HG03103 (cell line): Measurements from ENCODE around the gene MACO1.
A peak's percentile ranks its signal among the peaks of the same experiment; 100 is the strongest.
"Not testable (repeated sequence)": the region's sequence is repeated elsewhere in the genome, so short reads cannot be mapped to it uniquely, and the experiment has no call there.

Experiments used
- ATAC-seq: cut with Tn5 transposase; IDR thresholded peaks from one replicate; pipeline ENCODE4 v1.9.1; 2021; ENCODE audit warnings: low read depth; ENCODE audit not compliant: unreplicated experiment

The MACO1 gene

DNA sequence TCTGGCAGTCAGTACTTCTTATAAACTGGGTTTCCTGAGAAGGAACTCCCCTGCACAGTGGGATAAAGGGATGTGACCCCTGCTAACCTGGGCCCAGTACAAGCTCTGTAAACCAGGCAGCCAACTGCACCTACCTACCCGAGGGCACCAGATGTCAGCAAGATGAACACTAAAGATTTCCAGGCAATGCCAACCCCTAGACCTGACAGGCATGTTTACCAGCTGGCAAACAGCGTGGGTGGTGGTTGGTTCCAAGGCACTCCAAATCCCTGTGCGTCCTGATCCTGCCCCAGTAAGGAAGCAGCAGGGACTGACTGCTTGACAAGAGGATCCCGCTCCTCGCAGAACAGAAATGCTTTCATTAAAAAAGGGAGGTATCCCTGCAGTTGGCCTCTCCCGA lies 7.5 kb upstream of the MACO1 start:
- ATAC-seq = not testable (repeated sequence)

DNA sequence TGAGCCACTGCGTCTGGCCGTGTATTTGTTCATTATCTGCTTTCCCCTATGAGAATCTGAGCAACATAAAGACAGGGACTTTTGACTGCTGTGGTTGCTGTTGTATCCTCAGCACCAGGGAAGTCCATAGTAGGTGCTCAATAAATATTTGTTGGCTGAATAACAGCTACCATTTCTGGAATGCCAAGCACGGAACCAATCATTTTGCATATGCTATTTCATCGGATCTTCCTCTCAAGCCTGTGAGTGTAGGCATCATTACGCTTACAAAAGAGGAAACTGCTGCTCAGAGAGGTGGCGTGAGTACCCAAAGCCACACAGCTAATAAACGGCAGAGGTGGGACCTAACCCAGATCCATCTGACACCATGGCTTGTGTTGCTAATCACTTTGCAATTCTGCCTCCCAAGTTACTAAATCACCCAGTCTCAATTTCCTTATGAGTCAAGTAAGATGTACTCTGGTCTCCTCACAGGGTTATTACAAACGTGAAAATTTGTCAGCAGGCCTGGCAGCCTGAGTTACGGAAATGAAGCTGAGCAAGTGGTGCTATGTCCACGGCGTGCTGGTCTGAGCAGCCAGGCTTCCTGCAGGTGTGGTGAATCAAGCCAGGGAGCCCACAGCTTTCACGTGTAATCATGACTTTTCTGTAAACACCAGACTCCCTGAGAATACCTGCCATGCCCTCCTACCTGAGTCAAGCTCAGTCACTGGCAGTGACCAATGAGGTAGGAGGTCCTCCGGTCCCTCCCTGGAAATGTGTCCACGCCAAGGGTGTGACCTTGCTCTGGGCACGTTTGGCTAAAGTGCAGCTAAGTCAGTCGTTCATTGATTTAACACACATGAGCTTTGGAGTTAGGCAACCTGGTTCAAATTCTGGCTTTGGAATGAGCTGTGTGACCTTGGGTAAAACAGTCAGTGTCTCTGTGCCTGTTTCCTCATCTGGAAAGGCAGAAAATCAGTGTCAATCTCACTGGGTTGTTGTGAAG lies 5.3 kb upstream of the MACO1 start:
- no peak for ATAC-seq

DNA sequence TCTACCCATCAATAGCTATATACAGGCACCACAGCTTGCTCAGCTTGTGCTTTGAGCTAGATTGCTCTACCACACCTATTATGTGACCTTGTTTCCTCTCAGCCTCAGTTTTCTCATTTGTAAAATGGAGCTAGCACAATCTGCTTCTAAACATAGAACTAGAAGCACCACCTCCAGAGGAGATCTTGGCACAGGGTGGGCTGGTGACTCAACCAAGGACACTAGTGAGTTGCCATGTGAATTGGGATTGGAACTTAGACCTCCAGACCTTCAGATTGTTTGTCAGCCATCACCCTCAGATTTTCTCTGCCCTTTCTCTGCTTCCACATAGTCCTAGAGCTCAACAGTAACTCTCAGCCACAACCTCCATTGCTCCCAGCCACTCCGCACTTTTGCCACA lies 3.0 kb upstream of the MACO1 start:
- no peak for ATAC-seq

DNA sequence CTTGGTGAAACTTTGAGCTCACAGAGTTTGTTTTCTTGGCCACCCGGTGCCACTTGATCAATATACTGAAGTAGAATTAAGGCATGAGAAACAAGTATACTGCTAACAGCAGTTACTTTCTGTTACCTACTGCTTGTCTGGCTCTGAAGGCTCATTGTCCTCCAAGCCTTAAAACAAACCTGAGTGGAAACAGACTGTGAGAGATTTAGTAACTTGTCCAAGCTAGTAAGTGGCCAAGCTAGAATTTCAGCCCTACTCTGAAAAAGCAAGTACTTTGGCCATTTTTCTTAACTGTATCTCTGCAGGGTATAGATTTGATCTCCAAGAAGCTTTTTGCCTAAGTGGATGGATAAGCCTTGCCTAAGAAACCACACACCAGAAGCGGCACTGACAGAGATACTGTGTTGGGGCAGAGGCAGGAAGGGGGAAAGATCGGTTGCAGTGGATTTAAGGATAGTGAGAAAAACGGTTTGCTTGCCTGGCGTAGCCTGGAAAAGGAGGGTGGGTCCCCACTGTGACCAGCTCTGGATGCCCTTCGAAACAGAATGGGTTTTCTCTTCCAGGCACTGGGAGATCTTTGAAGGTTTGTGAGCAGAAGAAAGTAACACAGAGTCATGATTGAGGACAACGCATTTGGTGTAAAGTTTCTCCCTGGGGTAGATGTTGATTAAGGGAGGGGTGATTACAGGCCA lies 2.1 kb upstream of the MACO1 start:
- no peak for ATAC-seq

DNA sequence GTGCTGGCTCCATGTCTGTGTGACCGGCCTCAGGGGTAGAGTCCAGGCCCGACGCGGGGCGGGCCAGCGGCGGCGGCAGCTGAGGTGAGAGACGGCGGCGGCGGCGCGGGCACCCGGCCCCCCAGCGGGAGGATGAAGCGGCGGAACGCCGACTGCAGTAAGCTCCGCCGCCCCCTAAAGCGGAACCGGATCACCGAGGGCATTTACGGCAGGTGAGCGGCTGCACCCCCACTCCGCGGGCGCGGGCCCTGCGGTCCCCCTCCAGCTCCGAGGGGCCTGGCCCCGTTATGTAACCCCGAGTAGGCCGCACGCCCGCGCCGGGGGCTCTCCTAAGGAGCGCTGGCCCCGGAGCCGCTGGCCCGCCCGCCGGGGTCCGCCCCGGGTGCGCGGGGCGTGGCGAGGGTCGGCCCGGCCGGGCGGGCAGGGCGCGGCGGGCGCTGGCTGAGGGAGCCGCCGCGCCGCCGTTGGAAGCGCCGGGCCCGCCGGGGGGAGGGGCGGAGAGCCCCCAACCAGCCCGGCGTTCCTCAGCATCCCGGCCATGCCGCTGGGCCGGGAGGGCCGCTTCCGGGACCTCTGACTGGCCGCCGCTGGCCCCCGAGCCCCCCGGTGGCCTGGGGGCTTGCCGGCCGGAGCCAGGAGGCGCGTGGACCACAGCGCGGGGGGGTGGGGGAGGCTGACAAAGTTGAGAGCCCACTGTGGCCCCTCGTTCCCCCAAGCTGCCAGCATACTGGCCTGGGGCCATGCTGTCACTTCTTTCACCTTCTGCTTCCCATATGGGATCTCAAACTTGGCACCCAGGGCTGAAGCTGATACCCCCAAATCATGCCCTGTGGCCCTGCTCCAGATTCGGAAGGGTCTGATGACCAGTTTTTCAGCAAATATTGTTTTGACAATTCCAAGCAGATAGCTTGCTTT lies 527 bp downstream of the MACO1 start:
- ATAC-seq = peak; percentile 13

DNA sequence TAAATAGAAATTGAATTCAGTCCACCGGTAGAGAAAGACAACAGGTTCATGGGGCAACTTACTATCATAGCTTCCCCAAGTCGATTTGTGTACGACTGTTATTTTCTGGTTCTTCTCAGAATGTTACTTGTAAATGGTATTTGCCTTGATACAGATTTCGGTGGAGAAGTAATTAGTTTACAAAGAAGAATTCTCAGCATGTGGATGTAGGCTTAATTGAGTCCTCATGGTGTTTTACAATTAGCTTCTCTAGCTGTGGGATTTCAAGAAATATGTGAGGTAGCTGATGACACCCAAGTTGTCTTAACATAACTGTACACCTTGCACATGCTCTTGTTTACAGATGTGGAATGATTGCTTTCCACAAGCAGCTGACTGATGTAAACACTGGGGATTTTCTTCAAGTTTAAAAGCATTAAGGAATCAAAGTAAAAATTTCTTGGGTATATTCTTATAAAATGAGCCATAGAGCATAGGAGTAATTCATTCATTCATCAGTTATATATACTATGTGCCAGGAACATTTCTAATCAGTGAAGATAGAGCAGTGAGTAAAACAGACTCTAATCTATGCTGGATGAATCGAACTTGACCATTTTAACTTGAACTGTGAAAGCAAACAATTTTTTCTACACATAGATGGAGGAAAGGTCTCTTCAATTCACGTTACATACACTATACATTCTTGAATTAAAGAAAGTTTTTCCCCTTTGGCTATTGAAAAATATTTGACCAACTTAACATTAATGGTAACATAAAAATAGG lies 1.4 kb downstream of the MACO1 start:
- ATAC-seq = no peak

DNA sequence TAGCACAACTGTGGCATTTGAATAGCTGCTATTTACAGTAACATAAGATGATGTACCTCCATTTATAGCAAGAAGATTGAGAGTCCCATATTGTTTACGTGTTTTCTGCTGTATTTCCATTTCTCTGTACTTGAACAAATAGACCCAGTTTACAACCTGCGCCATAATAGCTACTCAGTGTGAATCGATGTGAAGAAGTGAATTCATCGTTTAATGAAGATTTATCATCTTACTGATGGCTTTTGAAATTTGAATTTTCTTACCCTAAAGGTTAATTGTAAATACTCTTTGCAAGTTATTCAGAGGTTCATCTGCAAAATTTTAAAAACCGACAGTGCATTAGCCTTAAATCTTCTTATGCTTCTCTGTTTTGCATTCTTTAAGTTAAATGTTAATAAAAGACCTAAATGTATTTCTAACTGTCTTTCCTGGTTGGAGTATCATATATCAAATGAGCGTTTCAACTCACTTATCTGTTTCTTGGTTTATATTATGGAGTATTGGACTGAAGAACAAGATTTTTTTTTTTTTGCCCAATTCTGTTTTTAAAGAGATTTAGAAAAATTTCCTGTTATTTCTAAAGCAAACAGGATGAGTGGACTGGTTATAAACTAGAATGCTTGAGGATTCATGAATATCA lies 2.2 kb downstream of the MACO1 start:
- no peak for ATAC-seq

DNA sequence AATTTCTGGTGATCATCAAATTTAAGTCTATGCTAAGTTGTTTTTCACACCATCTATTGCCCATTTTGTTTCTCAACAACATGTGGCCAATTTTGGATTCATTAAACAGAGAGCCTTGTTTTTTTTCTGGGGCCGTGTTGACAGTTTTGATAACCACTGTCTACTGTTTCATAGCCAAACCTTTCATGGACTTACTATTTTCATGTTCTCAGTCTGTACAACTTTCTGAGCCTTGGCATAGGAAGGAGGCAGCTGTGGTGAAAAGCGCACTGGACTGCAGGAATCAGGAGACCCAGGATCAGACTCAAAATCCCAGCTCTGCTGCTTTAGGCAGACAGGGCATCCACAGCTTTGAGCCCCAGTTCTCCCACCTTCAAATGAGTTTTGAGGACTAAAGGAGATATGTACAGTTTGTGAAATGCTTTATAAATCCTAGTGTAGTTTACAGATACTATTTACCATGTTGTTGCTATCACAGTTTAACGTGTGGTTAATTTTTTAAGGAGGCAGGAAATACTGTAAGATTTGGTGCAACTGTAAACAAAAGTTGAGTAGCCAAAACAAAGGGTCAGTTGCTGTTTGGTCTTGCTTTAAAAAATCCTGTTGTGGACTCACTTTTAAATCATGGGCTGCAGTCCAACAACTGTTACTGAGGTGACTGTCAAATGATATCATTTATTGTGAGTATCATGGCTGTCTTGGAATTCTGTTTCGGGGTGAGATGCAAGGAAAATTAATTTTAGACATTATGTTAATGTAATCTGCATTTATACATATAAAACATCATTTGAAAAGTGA lies 2.9 kb downstream of the MACO1 start:
- ATAC-seq = no peak

DNA sequence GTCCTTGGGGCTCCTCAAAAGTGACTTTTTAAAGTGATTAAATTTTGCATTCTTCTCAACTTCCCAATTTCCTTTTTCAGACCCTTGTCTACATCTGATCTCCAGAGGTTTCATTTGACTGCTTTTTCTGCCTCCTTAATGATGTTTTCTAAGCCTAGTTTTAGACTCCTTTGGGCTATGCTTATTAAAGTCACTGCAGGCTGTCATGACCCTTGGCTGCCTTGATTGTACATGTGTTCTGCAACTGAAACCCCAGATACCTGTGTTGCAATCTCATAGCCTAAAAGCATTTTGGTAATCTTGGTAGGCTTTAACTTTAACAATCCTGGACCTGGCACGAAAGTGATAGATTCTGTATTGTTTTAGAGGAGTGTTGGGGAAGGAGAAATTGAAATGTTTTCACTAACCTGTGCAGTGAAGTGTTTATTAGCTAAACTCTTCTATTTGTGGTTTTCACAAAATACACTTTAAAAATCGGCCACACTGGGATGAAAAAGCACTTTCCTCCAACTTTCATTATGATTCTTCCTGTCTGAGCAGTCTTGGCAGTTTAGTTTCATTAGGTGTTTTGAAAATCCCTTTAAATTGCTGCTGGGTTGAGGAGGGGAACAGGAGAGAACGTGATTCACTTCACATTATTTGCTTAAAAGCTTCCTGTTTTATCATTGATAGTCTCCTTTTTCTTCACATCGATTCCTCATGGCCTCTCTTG lies 4.9 kb downstream of the MACO1 start:
- ATAC-seq = no peak

DNA sequence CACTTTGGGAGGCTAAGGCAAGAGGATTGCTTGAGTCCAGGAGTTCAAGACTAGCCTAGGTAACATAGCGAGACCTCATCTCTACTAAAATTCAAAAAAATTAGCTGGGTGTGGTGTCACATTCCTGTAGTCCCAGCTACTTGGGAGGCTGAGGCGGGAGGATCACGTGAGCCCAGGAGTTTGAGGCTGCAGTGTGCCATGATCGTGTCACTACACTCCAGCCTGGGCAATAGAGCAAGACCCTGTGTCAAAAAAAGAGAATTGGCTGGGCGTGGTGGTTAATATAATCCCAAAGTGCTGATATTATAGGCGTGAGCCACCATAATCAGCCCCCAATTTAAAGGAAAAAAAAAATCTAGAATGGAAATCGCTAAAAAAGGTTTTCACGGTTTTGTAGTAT lies 7.0 kb downstream of the MACO1 start:
- no peak for ATAC-seq

DNA sequence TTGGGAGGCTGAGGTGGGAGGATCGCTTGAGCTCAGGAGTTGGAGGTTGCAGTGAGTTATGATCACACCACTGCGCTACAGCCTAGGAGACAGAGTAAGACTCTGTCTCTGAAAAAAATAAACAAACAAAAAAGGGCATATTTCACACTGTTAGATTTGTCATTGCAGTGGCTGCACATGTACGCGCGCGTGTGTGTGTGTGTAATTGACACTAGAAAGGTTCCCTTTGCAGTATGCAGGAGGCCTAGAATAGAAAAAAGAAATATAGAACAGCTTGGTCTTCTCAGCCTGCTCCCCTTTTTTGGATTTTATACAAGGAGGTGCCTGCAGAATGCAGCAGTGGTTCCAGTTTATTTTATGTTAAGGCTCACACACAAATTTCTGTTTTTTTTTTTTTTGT lies 8.6 kb downstream of the MACO1 start:
- no peak for ATAC-seq

DNA sequence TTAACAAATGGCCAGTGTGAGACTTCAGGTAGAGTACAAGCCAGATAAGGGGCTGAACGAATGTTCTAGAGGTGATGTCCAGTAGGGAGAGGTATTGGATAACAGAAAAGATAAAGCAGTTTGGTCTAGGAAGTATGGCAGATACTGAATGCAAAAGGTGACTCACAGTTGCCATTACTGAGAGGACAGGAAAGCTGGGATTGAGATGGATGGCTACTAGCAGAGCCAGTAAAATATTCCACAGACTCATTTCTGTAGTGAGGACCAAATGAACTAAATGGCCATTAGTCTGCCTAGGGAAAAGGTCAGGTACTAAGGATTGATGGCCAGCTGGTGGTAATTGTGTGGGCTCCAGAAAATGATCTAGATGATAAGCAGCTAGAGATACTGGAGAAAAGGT lies 11.5 kb downstream of the MACO1 start:
- ATAC-seq = no peak

DNA sequence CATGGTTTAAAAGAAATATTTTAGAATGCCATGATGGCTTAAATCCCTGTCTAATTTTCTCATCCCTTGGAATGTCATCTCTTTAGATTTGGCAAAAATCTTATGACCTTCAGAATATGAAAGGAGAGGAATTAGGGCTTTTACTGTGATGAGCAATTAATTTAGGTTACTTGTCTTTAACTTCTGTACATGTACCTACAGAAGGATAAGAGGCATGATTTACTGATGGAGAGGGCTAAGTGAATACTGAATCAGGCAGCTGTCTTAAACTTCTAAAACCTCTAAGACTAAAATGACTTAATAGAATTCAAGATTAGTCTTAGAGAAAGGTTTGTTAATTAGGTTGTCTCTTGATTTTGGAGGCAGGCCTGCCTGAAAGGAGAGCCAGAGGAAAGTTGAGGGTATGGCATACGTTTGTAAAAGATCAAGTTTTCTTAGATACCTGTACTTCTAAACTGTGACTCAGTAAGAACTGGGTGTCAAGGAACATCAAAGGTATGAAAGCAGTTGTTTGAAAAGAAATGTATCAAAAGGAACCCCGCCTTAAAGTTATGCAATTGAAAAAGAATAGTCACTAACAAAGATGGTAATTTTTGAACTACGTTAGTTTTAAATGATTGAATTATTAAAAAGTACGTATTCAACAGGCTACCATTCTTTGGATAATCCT lies 12.5 kb downstream of the MACO1 start:
- ATAC-seq = no peak

DNA sequence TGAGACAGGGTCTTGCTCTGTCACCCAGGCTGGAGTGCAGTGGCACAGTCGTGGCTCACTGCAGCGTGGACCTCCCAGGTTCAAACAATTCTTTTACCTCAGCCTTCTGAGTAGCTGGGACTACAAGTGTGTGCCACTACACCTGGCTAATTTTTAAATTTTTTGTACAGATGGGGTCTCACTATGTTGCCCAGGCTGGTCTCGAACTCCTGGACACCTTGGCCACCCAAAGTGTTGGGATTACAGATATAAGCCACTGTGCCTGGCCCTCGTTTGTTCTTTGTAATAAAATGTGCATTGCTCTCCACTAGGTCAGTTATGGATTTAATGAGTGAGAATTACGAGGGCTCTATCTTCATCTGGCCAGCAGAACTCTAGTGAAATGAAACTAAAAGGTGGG lies 13.9 kb downstream of the MACO1 start:
- not testable (repeated sequence) for ATAC-seq

DNA sequence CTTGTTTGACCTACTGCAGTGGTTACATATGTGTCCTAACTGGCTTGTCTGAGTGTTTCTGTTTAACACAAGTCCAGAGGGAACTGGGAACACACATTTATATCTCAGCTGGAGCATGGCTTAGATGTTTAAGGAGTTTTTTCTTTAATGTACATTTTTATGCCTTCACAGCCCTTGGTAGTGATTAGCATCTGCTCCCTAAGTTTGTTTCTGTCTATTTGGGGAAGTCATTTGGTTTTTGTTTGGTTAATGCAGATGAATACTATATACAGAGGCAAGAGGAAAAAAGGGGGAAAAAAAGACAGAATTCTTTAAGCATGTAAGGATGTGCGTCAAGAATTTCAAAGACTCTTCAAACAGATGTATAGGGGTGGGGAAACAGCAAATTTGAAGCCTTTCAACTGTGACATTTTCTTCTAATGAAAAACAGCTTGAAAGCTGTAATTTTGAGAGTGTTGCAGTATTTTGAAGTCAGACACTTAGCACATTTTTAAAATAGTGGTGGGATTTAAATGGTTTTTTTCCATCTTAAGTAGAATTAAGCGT lies 15.4 kb downstream of the MACO1 start:
- no peak for ATAC-seq

DNA sequence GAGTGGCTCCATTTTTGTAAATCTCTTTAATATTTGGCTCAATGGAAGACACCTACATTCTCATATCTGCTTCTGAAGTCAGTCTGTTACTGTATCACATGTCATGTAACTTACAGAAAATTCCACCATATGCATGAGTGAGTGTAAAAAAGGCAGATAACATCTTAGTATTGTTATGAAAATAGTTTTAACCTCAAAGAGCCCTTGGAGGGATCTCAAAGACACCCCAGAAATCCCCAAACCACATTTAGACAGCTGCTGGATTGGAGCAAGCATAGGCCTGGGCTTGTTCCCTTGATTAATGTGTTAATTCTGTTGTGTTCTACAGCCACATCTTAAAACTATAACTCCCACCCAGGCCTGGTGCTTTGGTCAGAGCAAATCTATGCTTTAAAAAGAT lies 16.9 kb downstream of the MACO1 start:
- no peak for ATAC-seq

DNA sequence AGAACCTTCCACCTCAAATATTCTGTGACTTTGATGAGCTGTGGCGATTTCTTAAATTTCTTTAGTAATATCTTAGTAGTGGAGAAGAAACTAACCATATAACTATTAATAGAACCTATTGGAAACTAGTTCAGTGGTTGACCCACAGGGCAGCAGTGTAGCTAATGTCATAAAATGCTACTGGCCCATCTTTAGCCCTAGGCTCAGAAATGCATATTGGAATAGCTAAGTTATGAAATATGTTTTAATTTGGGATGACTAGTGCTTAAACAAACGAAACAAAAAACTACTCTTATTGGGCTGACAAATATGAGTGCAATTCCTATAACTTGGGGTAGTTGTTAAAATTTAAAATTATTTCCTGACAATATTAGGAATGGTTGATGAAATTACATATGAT lies 20.2 kb downstream of the MACO1 start:
- no peak for ATAC-seq
